Left ventricle myocardium superior (tissue), 1 donor: ENCODE data around the gene FAM136A. TPM values are rescaled to one million over a fixed set of nuclear protein-coding genes. Genes with fewer than 3 reads are reported as not detected.

Experiments used
- ATAC-seq: fragments of 200-7000 bp; cut with Tn5 transposase; one replicate; pipeline ENCODE4 v1.9.1; 2020; ENCODE audit warnings: mild to moderate bottlenecking, moderate library complexity
- DNase-seq: peaks from one replicate; pipeline ENCODE4 v3.0.0-alpha.2; 2020
- intact Hi-C: fragments of 100-400 bp; cut with micrococcal nuclease; formaldehyde crosslinking; loops from one replicate; pipeline ENCODE4 v1.11.0; 2022
- long read RNA-seq: library from polyadenylated mRNA; unstranded; transcript quantifications from one replicate; pipeline ENCODE4 v2.0.0, GENCODE V29; 2021
- total RNA-seq: library from RNA; stranded (reverse); fragmentation: NEBNext Ultra II Directional; extraction: Animal tissue kit (Norgen Biotek cat#: 25700); gene quantifications from one replicate; pipeline ENCODE4 v1.2.1, GENCODE V29; 2021
- donor health status: DM: no; HTN: yes; CAD: no; lungs with severe emphysema.

FAM136A gene
- total RNA-seq: 28.5 TPM
- long read RNA-seq, transcript FAM136A-201 (3 exons, 1,810 nt): major isoform, 58 of 62 reads
- long read RNA-seq, partial matches to known transcripts: 0 of 62 reads
- long read RNA-seq, other reads (novel, unspliced or antisense): 2 of 62 reads

- intact Hi-C loops: no loop called here
- DNase-seq (peak; percentile 92), ATAC-seq (peak; percentile 97)
Measured at GRCh38 chr2:70301344-70302194, at the start of gene FAM136A. TSS of gene FAM136A (minus strand) at chr2:70302067. CDS start at chr2:70302011, 56 bp downstream.

- DNase-seq (no peak), ATAC-seq (no peak)
- intact Hi-C loops: loop anchor here (10.0 kb wide), 1 partner anchor 265 kb away; no protein-coding TSS in a partner anchor
Measured at GRCh38 chr2:70349921-70350685, 48.2 kb upstream of the FAM136A start.

- intact Hi-C loops: loop anchor here (10.0 kb wide), 1 partner anchor 267 kb away; no protein-coding TSS in a partner anchor
- no peak for ATAC-seq
- DNase-seq: no peak
Measured at GRCh38 chr2:70347831-70348230, 46.0 kb upstream of the FAM136A start.

GRCh38 chr2:70344195-70344594 is 42.3 kb upstream of the FAM136A start:
- intact Hi-C loops: loop anchor here (10.0 kb wide), 1 partner anchor 271 kb away; no protein-coding TSS in a partner anchor
- no peak for DNase-seq

GRCh38 chr2:70341477-70341765 is 39.6 kb upstream of the FAM136A start:
- DNase-seq (no peak), ATAC-seq (no peak)
- intact Hi-C loops: loop anchor here (10.0 kb wide), 1 partner anchor 273 kb away; no protein-coding TSS in a partner anchor

More at GRCh38 chr2:70344195-70344594, 42.3 kb upstream of the FAM136A start:
- no peak for ATAC-seq

- peak; percentile 46 for ATAC-seq
- intact Hi-C loops: loop anchor here (10.0 kb wide), 1 partner anchor 274 kb away; no protein-coding TSS in a partner anchor
- no peak for DNase-seq
Measured at GRCh38 chr2:70340761-70341476, 39.1 kb upstream of the FAM136A start.

GRCh38 chr2:70340075-70340474 is 38.2 kb upstream of the FAM136A start:
- intact Hi-C loops: loop anchor here (10.0 kb wide), 1 partner anchor 275 kb away; no protein-coding TSS in a partner anchor
- ATAC-seq (no peak), DNase-seq (no peak)

- no peak for DNase-seq
- ATAC-seq: no peak
- intact Hi-C loops: no loop called here
Measured at GRCh38 chr2:70336552-70336951, 34.7 kb upstream of the FAM136A start.

- intact Hi-C loops: no loop called here
- ATAC-seq: no peak
- no peak for DNase-seq
Measured at GRCh38 chr2:70331012-70331411, 29.1 kb upstream of the FAM136A start.

- ATAC-seq (no peak), DNase-seq (no peak)
- intact Hi-C loops: no loop called here
Measured at GRCh38 chr2:70330476-70330875, 28.6 kb upstream of the FAM136A start.

- DNase-seq (no peak), ATAC-seq (no peak)
- intact Hi-C loops: no loop called here
Measured at GRCh38 chr2:70328921-70329561, 27.2 kb upstream of the FAM136A start.

- DNase-seq: no peak
- no peak for ATAC-seq
- intact Hi-C loops: no loop called here
Measured at GRCh38 chr2:70325875-70326274, 24.0 kb upstream of the FAM136A start.

- no peak for ATAC-seq
- DNase-seq: no peak
- intact Hi-C loops: no loop called here
Measured at GRCh38 chr2:70322518-70322917, 20.7 kb upstream of the FAM136A start.

GRCh38 chr2:70321370-70321769 is 19.5 kb upstream of the FAM136A start:
- intact Hi-C loops: no loop called here
- no peak for DNase-seq
- no peak for ATAC-seq

- intact Hi-C loops: no loop called here
- ATAC-seq (no peak), DNase-seq (no peak)
Measured at GRCh38 chr2:70314640-70315039, 12.8 kb upstream of the FAM136A start.

GRCh38 chr2:70312560-70312959 is 10.7 kb upstream of the FAM136A start:
- no peak for ATAC-seq
- no peak for DNase-seq
- intact Hi-C loops: no loop called here

- intact Hi-C loops: no loop called here
- ATAC-seq: no peak
- DNase-seq: no peak
Measured at GRCh38 chr2:70310899-70311298, 9.0 kb upstream of the FAM136A start.

GRCh38 chr2:70305531-70305930 is 3.7 kb upstream of the FAM136A start:
- intact Hi-C loops: no loop called here
- no peak for ATAC-seq

GRCh38 chr2:70304498-70304897 is 2.6 kb upstream of the FAM136A start:
- intact Hi-C loops: no loop called here
- DNase-seq (no peak), ATAC-seq (no peak)

More at GRCh38 chr2:70305531-70305930, 3.7 kb upstream of the FAM136A start:
- no peak for DNase-seq
